Measurements from ENCODE around the gene PCYT1A.
"Not testable (repeated sequence)": the region's sequence is repeated elsewhere in the genome, so short reads cannot be mapped to it uniquely, and the experiment has no call there.

PCYT1A gene

DNA sequence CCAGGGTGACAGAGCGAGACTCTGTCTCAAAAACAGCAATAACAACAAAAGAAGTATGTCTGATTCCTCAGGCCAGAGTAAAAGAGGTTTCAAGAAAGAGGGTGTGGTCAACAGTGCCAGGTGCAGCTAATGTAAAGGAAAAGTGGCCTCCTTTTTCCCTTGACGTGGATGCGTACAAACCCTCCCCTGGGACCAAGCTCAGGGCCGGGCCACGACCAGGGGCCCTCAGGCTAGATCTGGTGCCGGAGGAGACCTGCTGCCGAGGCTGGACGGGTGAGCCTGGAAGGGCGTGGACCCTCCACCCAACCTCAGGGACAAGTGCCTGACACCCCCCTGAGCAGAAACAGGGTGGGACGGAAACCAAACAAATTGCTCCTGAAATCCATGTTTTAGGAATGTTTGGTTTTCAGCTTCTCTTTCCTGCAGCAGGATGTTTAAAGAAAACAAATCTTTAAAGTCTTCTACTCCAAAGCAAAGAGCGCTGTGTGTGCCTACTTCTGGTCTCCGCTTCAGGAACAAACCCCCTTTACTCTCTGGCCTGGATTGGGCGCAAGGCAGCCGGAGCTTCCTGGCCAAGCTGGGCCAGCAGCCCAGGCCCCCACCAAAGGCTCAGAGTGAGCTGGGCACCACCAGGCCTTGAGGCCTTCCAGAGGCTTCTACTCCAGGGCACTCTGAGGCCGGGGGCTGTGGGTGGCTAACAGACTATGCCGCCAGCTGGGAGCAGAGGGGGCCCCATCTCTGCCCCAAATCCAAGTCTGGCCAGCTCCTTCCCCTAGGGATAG, 97.8 kb downstream of the PCYT1A start:
- no peak for DNase-seq

DNA sequence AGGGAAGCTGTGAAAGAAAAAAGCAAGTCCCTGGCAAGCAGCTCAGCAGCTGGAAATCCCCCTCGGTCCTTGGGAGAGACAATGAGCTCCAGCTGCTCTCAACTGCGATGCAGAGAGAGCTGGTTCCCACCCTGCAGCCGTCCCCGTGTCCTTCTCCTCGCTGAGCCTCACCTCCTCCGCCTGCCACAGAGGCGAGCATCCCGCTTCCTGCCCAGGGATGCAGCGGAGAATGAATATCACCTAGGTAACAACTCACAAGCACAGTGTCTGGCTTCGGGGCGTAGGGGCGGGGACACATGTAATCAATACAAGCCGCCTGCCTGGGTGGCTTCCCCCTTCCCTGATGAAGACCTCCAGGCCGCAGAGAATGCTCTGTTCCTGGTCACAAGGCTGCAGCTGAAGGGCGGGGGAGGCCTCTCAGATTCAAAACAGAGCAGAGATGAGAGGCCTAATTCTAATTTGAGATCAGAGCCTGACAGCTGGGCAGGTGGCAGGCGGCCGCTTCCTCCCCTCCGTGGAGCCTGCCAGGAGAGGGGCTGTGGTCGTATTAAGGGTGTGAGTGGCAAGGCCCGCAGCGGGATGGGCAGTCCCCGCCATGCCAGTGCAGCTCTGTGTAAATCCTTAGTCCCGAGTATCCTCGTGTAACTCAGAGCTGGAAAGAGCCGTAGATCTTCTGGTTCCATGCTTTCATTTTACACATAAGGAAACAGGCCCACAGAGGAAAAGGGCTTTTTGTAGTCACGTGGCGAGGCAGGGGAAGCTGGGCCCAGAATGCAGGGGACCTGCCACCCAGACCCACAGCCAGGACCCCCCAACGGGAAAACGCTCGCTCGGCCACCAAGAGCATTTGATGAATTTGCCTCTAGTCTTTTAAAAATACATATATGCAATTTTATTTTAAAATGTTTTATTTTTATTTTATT, 100.6 kb downstream of the PCYT1A start:
- no peak for DNase-seq

DNA sequence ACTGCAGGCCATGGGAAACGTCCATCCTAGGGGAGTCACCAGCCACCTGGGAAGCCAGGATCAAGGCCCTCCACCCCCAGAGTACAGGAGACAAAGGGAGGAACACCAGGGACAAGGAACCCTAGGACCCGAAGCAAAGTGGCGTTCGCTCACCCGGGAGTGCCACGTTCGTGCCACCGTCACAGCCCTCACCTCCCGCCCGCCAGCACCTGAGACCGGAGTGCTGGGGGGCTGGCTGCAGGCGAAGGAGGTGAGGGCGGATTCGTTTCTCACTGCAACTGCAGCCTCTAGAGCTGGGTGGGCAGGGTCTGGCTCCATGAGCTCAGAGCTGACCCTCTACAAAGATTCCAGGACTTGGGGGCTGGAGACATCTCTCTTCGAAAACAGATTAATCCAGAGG, 102.6 kb downstream of the PCYT1A start:
- DNase-seq = no peak

DNA sequence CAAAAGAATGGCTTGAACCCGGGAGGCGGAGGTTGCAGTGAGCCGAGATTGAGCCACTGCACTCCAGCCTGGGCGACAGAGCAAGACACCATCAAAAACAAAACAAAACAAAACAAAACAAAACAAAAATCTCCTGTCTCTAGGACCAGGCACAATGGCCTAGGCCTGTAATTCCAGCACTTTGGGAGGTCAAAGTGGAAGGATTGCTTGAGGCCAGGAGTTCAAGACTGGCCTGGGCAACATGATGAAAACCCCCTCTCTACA, 103.4 kb downstream of the PCYT1A start:
- not testable (repeated sequence) for DNase-seq

DNA sequence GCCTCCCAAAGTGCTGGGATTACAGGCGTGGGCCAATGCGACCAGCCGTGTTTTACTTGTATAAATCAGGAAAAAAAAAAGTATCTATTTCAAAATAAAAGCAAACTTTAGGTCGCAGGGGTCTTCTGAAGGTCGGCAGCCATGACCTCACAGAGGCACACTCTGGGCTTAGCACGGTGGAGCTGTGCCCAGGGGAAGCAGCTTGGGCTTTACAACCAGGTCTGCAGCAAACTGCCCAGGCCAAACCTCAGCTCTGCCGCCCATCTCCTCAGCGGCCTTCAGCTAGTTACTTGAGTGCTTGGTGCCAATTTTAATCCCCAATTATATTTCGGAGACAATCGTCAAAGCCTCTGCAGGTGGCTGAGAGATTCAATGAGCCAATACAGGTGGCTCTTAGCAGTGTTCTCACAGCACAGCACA, 106.4 kb downstream of the PCYT1A start:
- DNase-seq = no peak

DNA sequence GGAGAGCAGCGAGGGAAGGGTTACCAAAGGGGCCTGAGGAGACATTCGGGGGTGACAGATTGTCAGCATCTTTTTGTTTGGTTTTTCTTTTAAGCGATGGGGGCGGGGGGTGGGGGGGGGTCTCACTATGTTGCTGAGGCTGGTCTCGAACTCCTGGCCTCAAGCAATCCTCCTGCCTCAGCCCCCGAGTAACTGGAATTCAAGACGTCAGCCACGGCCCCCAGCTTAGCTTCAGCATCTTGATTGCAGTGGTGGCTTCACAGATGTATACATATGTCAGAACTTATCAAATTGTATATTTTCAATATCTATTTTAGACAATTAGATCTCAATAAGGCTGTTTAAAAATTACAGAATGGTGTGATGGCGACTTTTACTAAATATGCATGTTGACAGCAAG, 107.2 kb downstream of the PCYT1A start:
- no peak for DNase-seq
